Cardiac muscle cell (in vitro differentiated cells and primary cell): ENCODE results near the gene KCTD1. TPM values are rescaled to one million over a fixed set of nuclear protein-coding genes. Genes with fewer than 3 reads are reported as not detected.
A peak's percentile ranks its signal among the peaks of the same experiment; 100 is the strongest.

Source experiments
- DNase-seq, 2 donors: peaks; one replicate each; pipeline versions ENCODE4 v3.0.0 to v3.0.0-alpha.2; 2010 to 2017; ENCODE audit warnings: low read depth in 1 of 2, low spot score in 1 of 2
- H3K27ac ChIP-seq: fragments of 200-600 bp; sonication (generic); 2 replicates; pipeline ENCODE4 v1.5.1; 2016
- H3K27me3 ChIP-seq: fragments of 200-600 bp; sonication (generic); 2 replicates; pipeline ENCODE4 v1.6.0; 2016; ENCODE audit warnings: control low read depth
- H3K36me3 ChIP-seq: fragments of 200-600 bp; sonication (generic); 2 replicates; pipeline ENCODE4 v1.5.1; 2016; ENCODE audit warnings: control low read depth
- H3K4me1 ChIP-seq: fragments of 200-600 bp; sonication (generic); 2 replicates; pipeline ENCODE4 v1.8.1; 2017; ENCODE audit warnings: low read depth, mild to moderate bottlenecking, mixed run types
- H3K4me3 ChIP-seq: fragments of 200-600 bp; sonication (generic); 2 replicates; pipeline ENCODE4 v1.5.1; 2016; ENCODE audit warnings: mild to moderate bottlenecking
- H3K9me3 ChIP-seq: fragments of 200-600 bp; sonication (generic); 2 replicates; pipeline ENCODE4 v1.5.1; 2017; ENCODE audit warnings: low read depth, mild to moderate bottlenecking, control low read depth
- polyA plus RNA-seq: library from polyadenylated mRNA; unstranded; fragments of >200 nt; fragmentation: Nextera tagmentation; extraction: Ambion mirVana; gene quantifications from 2 replicates; pipeline ENCODE4 v1.2.1, GENCODE V29; 2016
- total RNA-seq: library from RNA; depleted of rRNA; stranded (reverse); fragments of >200 nt; gene quantifications from 2 replicates; pipeline ENCODE4 v1.2.3, GENCODE V29; 2016
- TF ChIP-seq, protein P1 (sequence below): IDR thresholded peaks from 2 replicates; pipeline ENCODE4 v1.5.1; 2012; ENCODE audit warnings: low read depth, mild to moderate bottlenecking, low read length

KCTD1 gene
- total and polyA plus RNA-seq, 2 experiments from 2014 or later, result 3.9 to 23.1 TPM

DNA sequence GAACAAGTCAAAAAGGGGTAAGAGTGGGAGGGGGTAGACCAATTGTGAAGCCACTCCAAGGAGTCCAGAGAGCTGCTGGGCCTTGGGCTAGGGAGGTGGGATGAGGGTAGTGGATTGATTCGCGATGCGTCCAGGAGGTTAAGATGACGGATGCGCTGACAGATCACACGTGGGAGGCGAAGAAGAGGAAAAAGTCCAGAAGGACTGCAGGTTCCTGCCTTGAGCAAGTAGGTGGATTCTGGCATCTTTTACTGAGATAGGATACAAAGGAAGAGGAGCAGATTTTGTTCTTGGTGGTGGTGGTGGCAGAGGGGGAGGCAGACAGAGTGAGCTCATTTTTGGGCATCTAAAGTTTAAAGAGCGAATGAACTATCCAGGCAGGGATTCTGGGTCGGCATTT lies 76.5 kb downstream of the KCTD1 start:
- Histone ChIP-seq H3K36me3 (peaks cover 7% of the 10 kb centered on the region), H3K27ac (no peak overlapping the region), H3K27me3 (no peaks in the 10 kb centered on the region), H3K9me3 (no peaks in the 10 kb centered on the region), H3K4me3 (no peak overlapping the region), H3K4me1 (peaks cover 19% of the 10 kb centered on the region)
- TF ChIP-seq, protein P1, sequence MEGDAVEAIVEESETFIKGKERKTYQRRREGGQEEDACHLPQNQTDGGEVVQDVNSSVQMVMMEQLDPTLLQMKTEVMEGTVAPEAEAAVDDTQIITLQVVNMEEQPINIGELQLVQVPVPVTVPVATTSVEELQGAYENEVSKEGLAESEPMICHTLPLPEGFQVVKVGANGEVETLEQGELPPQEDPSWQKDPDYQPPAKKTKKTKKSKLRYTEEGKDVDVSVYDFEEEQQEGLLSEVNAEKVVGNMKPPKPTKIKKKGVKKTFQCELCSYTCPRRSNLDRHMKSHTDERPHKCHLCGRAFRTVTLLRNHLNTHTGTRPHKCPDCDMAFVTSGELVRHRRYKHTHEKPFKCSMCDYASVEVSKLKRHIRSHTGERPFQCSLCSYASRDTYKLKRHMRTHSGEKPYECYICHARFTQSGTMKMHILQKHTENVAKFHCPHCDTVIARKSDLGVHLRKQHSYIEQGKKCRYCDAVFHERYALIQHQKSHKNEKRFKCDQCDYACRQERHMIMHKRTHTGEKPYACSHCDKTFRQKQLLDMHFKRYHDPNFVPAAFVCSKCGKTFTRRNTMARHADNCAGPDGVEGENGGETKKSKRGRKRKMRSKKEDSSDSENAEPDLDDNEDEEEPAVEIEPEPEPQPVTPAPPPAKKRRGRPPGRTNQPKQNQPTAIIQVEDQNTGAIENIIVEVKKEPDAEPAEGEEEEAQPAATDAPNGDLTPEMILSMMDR, result no peak
- no peak for DNase-seq

DNA sequence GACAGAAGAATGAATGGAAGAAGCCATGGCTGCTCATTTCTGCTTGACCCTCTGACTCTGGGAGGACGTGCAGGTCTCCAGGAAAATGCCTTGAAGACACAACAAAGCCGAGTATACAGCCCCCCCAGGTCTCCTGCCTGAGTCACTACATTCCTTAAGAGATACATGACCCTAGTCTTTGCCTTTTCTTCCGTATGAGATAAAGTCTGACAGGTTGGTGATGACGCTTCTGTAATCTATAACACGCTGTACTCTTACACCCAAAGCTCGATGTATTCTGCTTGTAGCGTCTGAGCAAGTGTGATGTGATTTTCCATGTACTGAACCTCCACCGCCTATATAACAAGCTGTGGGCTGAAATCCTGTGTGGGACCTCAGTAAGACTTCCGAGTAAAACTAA lies 77.3 kb downstream of the KCTD1 start:
- TF ChIP-seq, protein P1, result no peak
- DNase-seq, result peak; percentile 19 to 72
- Histone ChIP-seq H3K27ac (peak overlapping the region; percentile 19), H3K4me3 (no peak overlapping the region), H3K27me3 (no peaks in the 10 kb centered on the region), H3K36me3 (peaks cover 7% of the 10 kb centered on the region), H3K9me3 (no peaks in the 10 kb centered on the region), H3K4me1 (peaks cover 19% of the 10 kb centered on the region)

GRCh38 chr18:26470011-26470637 lies 78.2 kb downstream of the KCTD1 start:
- Histone ChIP-seq H3K9me3 (no peaks in the 10 kb centered on the region), H3K4me3 (no peak overlapping the region), H3K36me3 (peaks cover under 1% of the 10 kb centered on the region), H3K27me3 (no peaks in the 10 kb centered on the region), H3K4me1 (peaks cover 19% of the 10 kb centered on the region), H3K27ac (peak overlapping the region; percentile 19)
- TF ChIP-seq, protein P1, result no peak
- peak in 1 of 2 donors; percentile 14 for DNase-seq

DNA sequence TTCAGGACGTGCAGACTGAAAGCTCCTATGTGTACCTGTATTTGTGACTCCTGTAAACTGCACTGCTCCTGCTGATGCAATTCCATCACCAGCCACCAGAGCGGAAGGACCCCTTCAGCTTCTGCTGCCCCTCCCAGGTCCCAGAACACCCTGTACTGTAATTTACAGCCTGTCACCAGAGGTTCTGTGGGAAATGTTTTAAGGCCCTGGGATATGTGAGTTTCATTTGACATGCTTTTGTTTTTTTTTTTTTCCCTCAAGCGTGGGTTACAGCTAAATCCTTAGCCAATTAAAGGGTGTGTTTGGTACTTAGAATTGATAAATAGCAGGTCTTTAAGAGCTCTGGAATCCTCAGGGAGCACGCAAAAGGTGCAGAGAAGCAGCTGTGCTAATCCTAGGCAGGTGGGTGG lies 79.4 kb downstream of the KCTD1 start:
- DNase-seq, result peak in 1 of 2 donors; percentile 57
- H3K9me3 ChIP-seq, result no peaks in the 10 kb centered on the region

GRCh38 chr18:26466026-26466425 lies 82.3 kb downstream of the KCTD1 start:
- Histone ChIP-seq H3K9me3 (no peaks in the 10 kb centered on the region), H3K27me3 (no peaks in the 10 kb centered on the region), H3K4me3 (no peak overlapping the region), H3K27ac (no peak overlapping the region), H3K4me1 (peaks cover 15% of the 10 kb centered on the region), H3K36me3 (no peaks in the 10 kb centered on the region)
- DNase-seq, result no peak
- TF ChIP-seq, protein P1, result no peak

More for the DNA sequence above, 79.4 kb downstream of the KCTD1 start:
- no peaks in the 10 kb centered on the region for H3K36me3 ChIP-seq
- no peaks in the 10 kb centered on the region for H3K27me3 ChIP-seq
- no peak overlapping the region for H3K27ac ChIP-seq
- H3K4me1 ChIP-seq, result peaks cover 19% of the 10 kb centered on the region
- no peak overlapping the region for H3K4me3 ChIP-seq
- TF ChIP-seq, protein P1, result peak; percentile 53

GRCh38 chr18:26465431-26465830 lies 82.9 kb downstream of the KCTD1 start:
- H3K27ac ChIP-seq, result no peak overlapping the region
- no peaks in the 10 kb centered on the region for H3K27me3 ChIP-seq
- no peaks in the 10 kb centered on the region for H3K9me3 ChIP-seq
- H3K4me3 ChIP-seq, result no peak overlapping the region
- TF ChIP-seq, protein P1, result no peak
- no peak for DNase-seq
- no peaks in the 10 kb centered on the region for H3K36me3 ChIP-seq
- H3K4me1 ChIP-seq, result peaks cover 16% of the 10 kb centered on the region
